Measurements from ENCODE around the gene TAF11L5. TPM values are rescaled to one million over a fixed set of nuclear protein-coding genes. Genes with fewer than 3 reads are reported as not detected.
"Not testable (repeated sequence)": the region's sequence is repeated elsewhere in the genome, so short reads cannot be mapped to it uniquely, and the experiment has no call there.

TAF11L5 gene
- not detected for total RNA-seq (ENCODE audit: unreplicated experiment)
- long read RNA-seq: 0 reads

- not testable (repeated sequence) for H3K4me1 Mint-ChIP-seq (ENCODE audit: unreplicated experiment); H3K9me3 Mint-ChIP-seq (ENCODE audit: unreplicated experiment); H3K27me3 Mint-ChIP-seq (ENCODE audit: unreplicated experiment); H3K36me3 Mint-ChIP-seq (ENCODE audit: low read depth, unreplicated experiment); H3K27ac Mint-ChIP-seq (ENCODE audit: unreplicated experiment); H3K4me3 Mint-ChIP-seq (ENCODE audit: unreplicated experiment); DNase-seq (ENCODE audit: low spot score)
These were observed at the start of gene TAF11L5 for GRCh38 chr5:17524935-17525334. Gene TAF11L5 (plus strand): TSS chr5:17525235.

- no peaks in the 10 kb centered on the region for H3K36me3 Mint-ChIP-seq (ENCODE audit: low read depth, unreplicated experiment)
- TF ChIP-seq CTCF (IDR thresholded peaks at IDR 0.05; ENCODE audit: unreplicated experiment): no peak
- no peaks in the 10 kb centered on the region for H3K9me3 Mint-ChIP-seq (ENCODE audit: unreplicated experiment)
- H3K27ac Mint-ChIP-seq (ENCODE audit: unreplicated experiment): no peak overlapping the region
- no peak overlapping the region for H3K4me3 Mint-ChIP-seq (ENCODE audit: unreplicated experiment)
- DNase-seq (ENCODE audit: low spot score): no peak
- peaks cover 2% of the 10 kb centered on the region for H3K4me1 Mint-ChIP-seq (ENCODE audit: unreplicated experiment)
- peaks cover 8% of the 10 kb centered on the region for H3K27me3 Mint-ChIP-seq (ENCODE audit: unreplicated experiment)
These were observed 48.0 kb upstream of the TAF11L5 start for GRCh38 chr5:17477043-17477442.

DNA sequence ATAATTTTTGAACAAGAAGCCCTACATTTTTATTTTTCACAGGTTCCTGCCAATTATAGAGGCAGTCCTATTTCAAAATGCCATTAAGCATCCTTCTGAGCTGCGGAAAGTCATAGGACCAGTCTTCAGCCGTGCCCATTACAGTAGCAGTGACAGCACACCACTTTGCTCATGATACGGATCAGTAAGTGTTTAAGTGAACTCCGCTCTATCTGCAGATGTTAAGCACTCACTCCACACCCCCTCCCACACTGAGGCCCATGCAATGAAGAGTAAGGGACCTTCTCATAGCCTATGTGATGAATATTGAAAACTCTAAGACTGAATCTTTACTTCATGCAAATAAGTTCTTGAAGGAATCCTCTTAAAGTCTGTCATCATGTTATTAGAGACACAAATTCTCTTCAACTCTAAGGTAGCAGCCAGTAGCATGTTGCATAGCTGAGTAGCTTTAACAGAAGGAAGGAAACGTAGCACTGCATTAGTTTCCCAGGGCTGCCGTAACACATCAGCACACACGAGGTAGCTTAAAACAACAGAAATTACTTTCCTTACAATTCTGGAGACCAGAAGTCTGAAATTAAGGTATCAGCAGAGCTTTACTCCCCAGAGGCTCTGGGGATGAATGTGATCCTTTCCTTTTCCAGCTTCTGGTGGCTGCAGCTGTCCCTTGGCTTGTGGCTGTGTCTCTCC, 47.3 kb upstream of the TAF11L5 start:
- DNase-seq (ENCODE audit: low spot score): no peak
- H3K4me1 Mint-ChIP-seq (ENCODE audit: unreplicated experiment): peaks cover 2% of the 10 kb centered on the region
- no peaks in the 10 kb centered on the region for H3K9me3 Mint-ChIP-seq (ENCODE audit: unreplicated experiment)
- no peak for TF ChIP-seq CTCF (IDR thresholded peaks at IDR 0.05; ENCODE audit: unreplicated experiment)
- no peaks in the 10 kb centered on the region for H3K36me3 Mint-ChIP-seq (ENCODE audit: low read depth, unreplicated experiment)
- H3K27me3 Mint-ChIP-seq (ENCODE audit: unreplicated experiment): peaks cover 8% of the 10 kb centered on the region
- no peak overlapping the region for H3K27ac Mint-ChIP-seq (ENCODE audit: unreplicated experiment)
- no peak overlapping the region for H3K4me3 Mint-ChIP-seq (ENCODE audit: unreplicated experiment)

GRCh38 chr5:17481378-17481777, 43.7 kb upstream of the TAF11L5 start:
- no peak overlapping the region for H3K27ac Mint-ChIP-seq (ENCODE audit: unreplicated experiment)
- H3K36me3 Mint-ChIP-seq (ENCODE audit: low read depth, unreplicated experiment): no peaks in the 10 kb centered on the region
- H3K4me3 Mint-ChIP-seq (ENCODE audit: unreplicated experiment): no peak overlapping the region
- peaks cover 2% of the 10 kb centered on the region for H3K4me1 Mint-ChIP-seq (ENCODE audit: unreplicated experiment)
- DNase-seq (ENCODE audit: low spot score): no peak
- no peaks in the 10 kb centered on the region for H3K9me3 Mint-ChIP-seq (ENCODE audit: unreplicated experiment)
- no peak for TF ChIP-seq CTCF (IDR thresholded peaks at IDR 0.05; ENCODE audit: unreplicated experiment)
- H3K27me3 Mint-ChIP-seq (ENCODE audit: unreplicated experiment): peaks cover 8% of the 10 kb centered on the region

DNA sequence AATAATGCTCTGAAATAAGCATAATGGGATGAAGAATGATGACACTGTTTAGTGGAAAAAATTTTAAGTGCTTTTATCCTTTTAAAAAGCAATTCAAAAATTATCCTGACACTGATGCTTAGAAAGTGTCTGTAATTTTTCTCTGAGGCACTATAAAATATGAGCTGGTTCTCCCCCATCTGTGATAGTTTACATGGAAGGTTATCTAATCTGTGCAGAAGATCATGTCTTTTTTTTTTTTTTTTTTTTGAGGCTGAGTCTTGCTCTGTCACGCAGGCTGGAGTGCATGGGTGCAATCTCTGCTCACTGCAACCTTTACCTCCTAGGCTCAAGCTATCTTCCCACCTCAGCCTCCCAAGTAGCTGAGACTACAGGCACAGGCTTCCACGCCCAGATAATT, 42.2 kb upstream of the TAF11L5 start:
- Mint-ChIP-seq H3K27me3 (ENCODE audit: unreplicated experiment) (peaks cover 8% of the 10 kb centered on the region), H3K27ac (ENCODE audit: unreplicated experiment) (no peak overlapping the region), H3K9me3 (ENCODE audit: unreplicated experiment) (no peaks in the 10 kb centered on the region), H3K36me3 (ENCODE audit: low read depth, unreplicated experiment) (no peaks in the 10 kb centered on the region), H3K4me1 (ENCODE audit: unreplicated experiment) (peaks cover 2% of the 10 kb centered on the region), H3K4me3 (ENCODE audit: unreplicated experiment) (no peak overlapping the region)
- DNase-seq (ENCODE audit: low spot score): no peak
- no peak for TF ChIP-seq CTCF (IDR thresholded peaks at IDR 0.05; ENCODE audit: unreplicated experiment)

DNA sequence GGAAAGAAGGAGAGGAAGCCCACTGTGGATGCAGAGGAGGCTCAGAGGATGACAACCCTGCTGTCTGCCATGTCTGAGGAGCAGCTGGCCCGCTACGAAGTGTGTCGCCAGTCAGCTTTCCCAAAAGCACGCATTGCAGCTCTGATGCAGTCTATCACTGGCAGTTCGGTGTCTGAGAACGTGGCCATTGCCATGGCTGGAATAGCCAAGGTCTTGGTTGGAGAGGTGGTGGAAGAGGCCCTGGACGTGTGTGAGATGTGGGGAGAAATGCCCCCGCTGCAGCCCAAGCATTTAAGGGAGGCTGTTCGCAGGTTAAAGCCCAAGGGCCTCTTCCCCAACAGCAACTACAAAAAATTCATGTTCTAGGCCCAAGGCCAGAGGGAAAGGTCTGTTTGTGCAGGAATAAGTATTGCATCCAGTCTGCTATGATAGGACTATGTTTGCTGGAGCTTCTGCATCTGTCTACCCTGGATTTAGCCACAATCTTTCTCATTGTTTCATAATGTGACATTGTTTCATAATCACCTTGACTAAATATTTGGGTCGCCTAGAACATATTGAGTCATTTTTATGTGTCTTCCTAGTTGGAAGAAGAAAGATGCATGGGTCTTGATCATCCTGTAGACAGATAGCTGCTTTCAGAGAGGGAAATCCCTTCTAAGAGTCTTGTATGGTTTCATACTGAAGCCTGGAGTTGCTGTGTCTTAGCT, 38.4 kb upstream of the TAF11L5 start:
- not testable (repeated sequence) for H3K9me3 Mint-ChIP-seq (ENCODE audit: unreplicated experiment); H3K27ac Mint-ChIP-seq (ENCODE audit: unreplicated experiment); H3K36me3 Mint-ChIP-seq (ENCODE audit: low read depth, unreplicated experiment); H3K27me3 Mint-ChIP-seq (ENCODE audit: unreplicated experiment); DNase-seq (ENCODE audit: low spot score); H3K4me3 Mint-ChIP-seq (ENCODE audit: unreplicated experiment); H3K4me1 Mint-ChIP-seq (ENCODE audit: unreplicated experiment)

All from endothelial cell (in vitro differentiated cells).